Lower lobe of right lung (tissue), 2 donors: ENCODE results near the gene TXK. TPM values are rescaled to one million over a fixed set of nuclear protein-coding genes. Genes with fewer than 3 reads are reported as not detected.

Source experiments
- ATAC-seq, 2 donors: fragments of 200-7000 bp; cut with Tn5 transposase; one replicate each; pipeline ENCODE4 v1.9.1; 2020 to 2022; ENCODE audit warnings: mild to moderate bottlenecking in 2 of 2, moderate library complexity in 2 of 2
- DNase-seq: peaks from one replicate; pipeline ENCODE4 v3.0.0-alpha.2; 2020
- H3K27ac ChIP-seq: fragments of 200-600 bp; one replicate; pipeline ENCODE4 v1.8.0; 2022
- H3K27me3 ChIP-seq: fragments of 200-600 bp; one replicate; pipeline ENCODE4 v1.8.0; 2022; ENCODE audit warnings: low read depth
- H3K36me3 ChIP-seq: fragments of 200-600 bp; one replicate; pipeline ENCODE4 v1.8.0; 2022; ENCODE audit warnings: mild to moderate bottlenecking
- H3K4me1 ChIP-seq: fragments of 200-600 bp; one replicate; pipeline ENCODE4 v1.8.0; 2022
- H3K4me3 ChIP-seq: fragments of 200-600 bp; one replicate; pipeline ENCODE4 v1.8.0; 2022; ENCODE audit warnings: mild to moderate bottlenecking
- H3K9me3 ChIP-seq: fragments of 200-600 bp; one replicate; pipeline ENCODE4 v1.8.0; 2022
- CTCF ChIP-seq: fragments of 200-600 bp; IDR thresholded peaks from one replicate; pipeline ENCODE4 v1.8.0; 2022; ENCODE audit warnings: antibody characterized with exemption, mild to moderate bottlenecking
- intact Hi-C: fragments of 100-400 bp; cut with DNase I; formaldehyde crosslinking; loops from one replicate; pipeline ENCODE4 v1.11.0; 2022
- total RNA-seq: library from RNA; stranded (reverse); fragmentation: NEBNext Ultra II Directional; extraction: Animal tissue kit (Norgen Biotek cat#: 25700); gene quantifications from one replicate; pipeline ENCODE4 v1.2.1, GENCODE V29; 2021
- donor health status: DM: no; HTN: yes; CAD: no; lungs with severe emphysema.

The TXK gene
- total RNA-seq, 1 donor from 2014 or later, result 7.5 TPM

GRCh38 chr4:48121180-48121579 lies 12.9 kb downstream of the TXK start:
- H3K9me3 ChIP-seq, result no peaks in the 10 kb centered on the region
- no peak overlapping the region for H3K4me3 ChIP-seq
- no peak for DNase-seq
- H3K36me3 ChIP-seq, result no peaks in the 10 kb centered on the region
- no peaks in the 10 kb centered on the region for H3K4me1 ChIP-seq
- ATAC-seq, result no peak
- intact Hi-C loops, result no loop called here
- TF ChIP-seq CTCF, result no peak
- H3K27me3 ChIP-seq, result no peaks in the 10 kb centered on the region
- no peak overlapping the region for H3K27ac ChIP-seq

- Histone ChIP-seq H3K9me3 (no peaks in the 10 kb centered on the region), H3K27me3 (no peaks in the 10 kb centered on the region), H3K36me3 (no peaks in the 10 kb centered on the region), H3K4me1 (no peaks in the 10 kb centered on the region), H3K4me3 (no peak overlapping the region), H3K27ac (no peak overlapping the region)
- ATAC-seq (no peak), DNase-seq (no peak)
- intact Hi-C loops, result no loop called here
- TF ChIP-seq CTCF, result no peak
Measured at GRCh38 chr4:48120132-48120531, 13.9 kb downstream of the TXK start.

GRCh38 chr4:48119646-48120045 lies 14.4 kb downstream of the TXK start:
- TF ChIP-seq CTCF, result no peak
- Histone ChIP-seq H3K4me3 (no peak overlapping the region), H3K36me3 (no peaks in the 10 kb centered on the region), H3K27me3 (no peaks in the 10 kb centered on the region), H3K9me3 (no peaks in the 10 kb centered on the region), H3K4me1 (no peaks in the 10 kb centered on the region), H3K27ac (no peak overlapping the region)
- no peak for ATAC-seq
- intact Hi-C loops, result no loop called here
- no peak for DNase-seq

- H3K4me1 ChIP-seq, result no peaks in the 10 kb centered on the region
- intact Hi-C loops, result no loop called here
- H3K4me3 ChIP-seq, result no peak overlapping the region
- no peaks in the 10 kb centered on the region for H3K27me3 ChIP-seq
- no peak for TF ChIP-seq CTCF
- ATAC-seq (no peak), DNase-seq (no peak)
- H3K36me3 ChIP-seq, result no peaks in the 10 kb centered on the region
- no peaks in the 10 kb centered on the region for H3K9me3 ChIP-seq
- no peak overlapping the region for H3K27ac ChIP-seq
Measured at GRCh38 chr4:48118081-48118480, 16.0 kb downstream of the TXK start.

- no peaks in the 10 kb centered on the region for H3K27me3 ChIP-seq
- H3K4me1 ChIP-seq, result no peaks in the 10 kb centered on the region
- H3K9me3 ChIP-seq, result no peaks in the 10 kb centered on the region
- no peak for DNase-seq
- no peak for TF ChIP-seq CTCF
- no peak for ATAC-seq
- H3K4me3 ChIP-seq, result no peak overlapping the region
- H3K36me3 ChIP-seq, result no peaks in the 10 kb centered on the region
- no peak overlapping the region for H3K27ac ChIP-seq
- intact Hi-C loops, result no loop called here
Measured at GRCh38 chr4:48116582-48116981, 17.5 kb downstream of the TXK start.

- intact Hi-C loops, result no loop called here
- Histone ChIP-seq H3K27me3 (no peaks in the 10 kb centered on the region), H3K9me3 (no peaks in the 10 kb centered on the region), H3K4me3 (no peak overlapping the region), H3K36me3 (no peaks in the 10 kb centered on the region), H3K27ac (no peak overlapping the region), H3K4me1 (no peaks in the 10 kb centered on the region)
- no peak for DNase-seq
- ATAC-seq, result no peak
- TF ChIP-seq CTCF, result no peak
Measured at GRCh38 chr4:48114412-48114811, 19.6 kb downstream of the TXK start.
